Activated CD8-positive, alpha-beta T cell treated with anti-CD3 and anti-CD28 coated beads for 36 hours (primary cell): ENCODE measurements around the gene MUC13. TPM values are rescaled to one million over a fixed set of nuclear protein-coding genes. Genes with fewer than 3 reads are reported as not detected.

Experiments used
- ATAC-seq: fragments of 200-7000 bp; cut with Tn5 transposase; one replicate; pipeline ENCODE4 v1.10.0; 2021; ENCODE audit warnings: mild to moderate bottlenecking, moderate library complexity
- CTCF ChIA-PET: fragments of 350-600 bp; sonication (Branson Sonifier 250); formaldehyde crosslinking; loops from one replicate; lab custom pipeline; 2021; ENCODE audit warnings: antibody characterized with exemption; lab: Charles Lee
- POLR2A ChIA-PET: fragments of 350-600 bp; sonication (Branson Sonifier 250); formaldehyde crosslinking; loops from one replicate; lab custom pipeline; 2021; ENCODE audit warnings: antibody characterized with exemption; lab: Charles Lee
- DNase-seq: peaks from one replicate; pipeline ENCODE4 v3.0.0-alpha.2; 2020
- H3K27ac Mint-ChIP-seq: one replicate; pipeline ENCODE4 v1.8.0; 2021; ENCODE audit warnings: mild to moderate bottlenecking, mixed read lengths
- H3K27me3 Mint-ChIP-seq: one replicate; pipeline ENCODE4 v1.8.0; 2021; ENCODE audit warnings: mixed read lengths
- H3K36me3 Mint-ChIP-seq: one replicate; pipeline ENCODE4 v1.8.0; 2021; ENCODE audit warnings: low read depth, mixed read lengths
- H3K4me1 Mint-ChIP-seq: one replicate; pipeline ENCODE4 v1.8.0; 2021; ENCODE audit warnings: low read depth, mixed read lengths
- H3K4me3 Mint-ChIP-seq: one replicate; pipeline ENCODE4 v1.8.0; 2021; ENCODE audit warnings: mild to moderate bottlenecking, moderate library complexity, mixed read lengths
- H3K9me3 Mint-ChIP-seq: one replicate; pipeline ENCODE4 v1.8.0; 2021; ENCODE audit warnings: mixed read lengths
- CTCF ChIP-seq: fragments of 200-600 bp; IDR thresholded peaks from one replicate; pipeline ENCODE4 v1.8.0; 2022; ENCODE audit warnings: antibody characterized with exemption, mild to moderate bottlenecking
- intact Hi-C: fragments of 100-400 bp; cut with micrococcal nuclease; formaldehyde crosslinking; loops from one replicate; pipeline ENCODE4 v1.10.0; 2022
- total RNA-seq, 2 experiments: library from RNA; stranded (reverse); gene quantifications; one replicate each; pipeline ENCODE4 v1.2.3, GENCODE V29; 2021

The MUC13 gene
- total RNA-seq, 2 experiments from 2014 or later: not detected

GRCh38 chr3:124896824-124897526, 37.6 kb downstream of the MUC13 start:
- POLR2A ChIA-PET: no interaction called here

GRCh38 chr3:124895756-124896155, 38.8 kb downstream of the MUC13 start:
- ATAC-seq: no peak
- peaks cover 2% of the 10 kb centered on the region for H3K27me3 Mint-ChIP-seq
- no peak for TF ChIP-seq CTCF
- H3K4me1 Mint-ChIP-seq: peaks cover 3% of the 10 kb centered on the region
- no peak overlapping the region for H3K27ac Mint-ChIP-seq
- DNase-seq: no peak
- no peak overlapping the region for H3K4me3 Mint-ChIP-seq
- H3K9me3 Mint-ChIP-seq: no peaks in the 10 kb centered on the region
- intact Hi-C loops: no loop called here
- H3K36me3 Mint-ChIP-seq: no peaks in the 10 kb centered on the region
- ChIA-PET POLR2A (no interaction called here), CTCF (interaction anchor here (1.0 to 7.7 kb wide), 3 partner anchors 10 to 135 kb away, joined by 4 to 56 read pairs (median 4); no protein-coding TSS in a partner anchor)

More at GRCh38 chr3:124896824-124897526, 37.6 kb downstream of the MUC13 start:
- Mint-ChIP-seq H3K9me3 (no peaks in the 10 kb centered on the region), H3K27ac (no peak overlapping the region), H3K4me1 (peaks cover 4% of the 10 kb centered on the region), H3K36me3 (no peaks in the 10 kb centered on the region), H3K4me3 (no peak overlapping the region), H3K27me3 (peaks cover 2% of the 10 kb centered on the region)
- DNase-seq (no peak), ATAC-seq (no peak)
- no peak for TF ChIP-seq CTCF
- intact Hi-C loops: no loop called here
- CTCF ChIA-PET: interaction anchor here (1.7 to 7.7 kb wide), 2 partner anchors 9 to 136 kb away, joined by 4 to 56 read pairs; no protein-coding TSS in a partner anchor

GRCh38 chr3:124893526-124893925, 41.0 kb downstream of the MUC13 start:
- Mint-ChIP-seq H3K27ac (no peak overlapping the region), H3K9me3 (no peaks in the 10 kb centered on the region), H3K36me3 (no peaks in the 10 kb centered on the region), H3K4me3 (no peak overlapping the region), H3K4me1 (no peaks in the 10 kb centered on the region), H3K27me3 (peaks cover 15% of the 10 kb centered on the region)
- TF ChIP-seq CTCF: no peak
- DNase-seq: no peak
- intact Hi-C loops: no loop called here
- CTCF ChIA-PET: interaction anchor here (1.4 to 7.7 kb wide), 2 partner anchors 106 to 133 kb away, joined by 4 to 56 read pairs; no protein-coding TSS in a partner anchor
- POLR2A ChIA-PET: no interaction called here
- no peak for ATAC-seq

GRCh38 chr3:124890573-124891190, 43.9 kb downstream of the MUC13 start:
- H3K36me3 Mint-ChIP-seq: no peaks in the 10 kb centered on the region
- ChIA-PET POLR2A (no interaction called here), CTCF (interaction anchor here (3.9 kb wide), 2 partner anchors 11 to 130 kb away, joined by 22 to 27 read pairs; no protein-coding TSS in a partner anchor)
- H3K4me3 Mint-ChIP-seq: no peak overlapping the region
- no peaks in the 10 kb centered on the region for H3K9me3 Mint-ChIP-seq
- H3K27me3 Mint-ChIP-seq: peaks cover 29% of the 10 kb centered on the region
- DNase-seq: no peak
- TF ChIP-seq CTCF: no peak
- intact Hi-C loops: no loop called here
- no peak for ATAC-seq
- H3K4me1 Mint-ChIP-seq: peaks cover 7% of the 10 kb centered on the region
- no peak overlapping the region for H3K27ac Mint-ChIP-seq
